HEK293 (cell line): Measurements from ENCODE around the gene PLCG2.

ENCODE experiments used
- GLIS2 ChIP-seq: fragments of 450-650 bp; formaldehyde crosslinking; IDR thresholded peaks from 2 replicates; pipeline ENCODE4 v1.5.1; 2016; ENCODE audit warnings: missing biosample characterization, missing genetic modification characterization
- MZF1 ChIP-seq: fragments of 450-650 bp; formaldehyde crosslinking; IDR thresholded peaks from 2 replicates; pipeline ENCODE4 v1.5.1; 2017; ENCODE audit warnings: missing biosample characterization, missing genetic modification characterization, borderline replicate concordance
- OSR2 ChIP-seq: fragments of 450-650 bp; formaldehyde crosslinking; IDR thresholded peaks from 2 replicates; pipeline ENCODE4 v1.5.1; 2016; ENCODE audit warnings: missing biosample characterization, missing genetic modification characterization
- PBX3 ChIP-seq: sonication (generic); formaldehyde crosslinking; IDR thresholded peaks from 2 replicates; pipeline ENCODE4 v1.8.1; 2022; ENCODE audit warnings: mild to moderate bottlenecking, moderate library complexity, missing genetic modification reagents
- RBAK ChIP-seq: fragments of 450-650 bp; formaldehyde crosslinking; IDR thresholded peaks from 2 replicates; pipeline ENCODE4 v1.5.1; 2016; ENCODE audit warnings: missing biosample characterization, missing genetic modification characterization
- REST ChIP-seq: fragments of 450-650 bp; formaldehyde crosslinking; IDR thresholded peaks from 2 replicates; pipeline ENCODE4 v1.5.1; 2016; ENCODE audit warnings: missing biosample characterization, missing genetic modification characterization
- TRIM28 ChIP-seq: IDR thresholded peaks from 2 replicates; pipeline ENCODE4 v1.6.1; 2011; ENCODE audit warnings: low read length, control low read depth, borderline replicate concordance
- ZBTB44 ChIP-seq: fragments of 450-650 bp; IDR thresholded peaks from 2 replicates; pipeline ENCODE4 v1.5.1; 2018; ENCODE audit warnings: missing biosample characterization, mild to moderate bottlenecking, missing genetic modification characterization
- ZBTB6 ChIP-seq: fragments of 450-650 bp; formaldehyde crosslinking; IDR thresholded peaks from 2 replicates; pipeline ENCODE4 v1.5.1; 2017; ENCODE audit warnings: missing biosample characterization, missing genetic modification characterization
- ZFP37 ChIP-seq: fragments of 450-650 bp; formaldehyde crosslinking; IDR thresholded peaks from 2 replicates; pipeline ENCODE4 v1.5.1; 2016; ENCODE audit warnings: missing biosample characterization, missing genetic modification characterization
- ZNF10 ChIP-seq: fragments of 450-650 bp; formaldehyde crosslinking; IDR thresholded peaks from 2 replicates; pipeline ENCODE4 v1.5.1; 2017; ENCODE audit warnings: missing biosample characterization, missing genetic modification characterization
- ZNF112 ChIP-seq: fragments of 450-650 bp; formaldehyde crosslinking; IDR thresholded peaks from 2 replicates; pipeline ENCODE4 v1.5.0; 2017; ENCODE audit warnings: missing biosample characterization, missing genetic modification characterization
- ZNF2 ChIP-seq: fragments of 450-650 bp; formaldehyde crosslinking; IDR thresholded peaks from 2 replicates; pipeline ENCODE4 v1.5.1; 2016; ENCODE audit warnings: missing biosample characterization, missing genetic modification characterization
- ZNF211 ChIP-seq: fragments of 450-650 bp; formaldehyde crosslinking; IDR thresholded peaks from 2 replicates; pipeline ENCODE4 v1.5.1; 2016; ENCODE audit warnings: low read depth, missing biosample characterization, missing genetic modification characterization
- ZNF324 ChIP-seq: fragments of 450-650 bp; formaldehyde crosslinking; IDR thresholded peaks from 2 replicates; pipeline ENCODE4 v1.5.1; 2016; ENCODE audit warnings: missing biosample characterization, missing genetic modification characterization
- ZNF335 ChIP-seq: fragments of 450-650 bp; formaldehyde crosslinking; conservative IDR thresholded peaks from 2 replicates; pipeline ENCODE4 v1.5.1; 2016; ENCODE audit warnings: missing biosample characterization, missing genetic modification characterization
- ZNF366 ChIP-seq: fragments of 450-650 bp; formaldehyde crosslinking; conservative IDR thresholded peaks from 2 replicates; pipeline ENCODE4 v1.5.1; 2016; ENCODE audit warnings: missing biosample characterization, missing genetic modification characterization
- ZNF394 ChIP-seq: fragments of 450-650 bp; formaldehyde crosslinking; IDR thresholded peaks from 2 replicates; pipeline ENCODE4 v1.5.1; 2016; ENCODE audit warnings: missing biosample characterization, missing genetic modification characterization, mild to moderate bottlenecking, moderate library complexity, borderline replicate concordance
- ZNF426 ChIP-seq: fragments of 450-650 bp; formaldehyde crosslinking; IDR thresholded peaks from 2 replicates; pipeline ENCODE4 v1.5.1; 2017; ENCODE audit warnings: missing biosample characterization, missing genetic modification characterization, mild to moderate bottlenecking, inconsistent platforms, moderate library complexity
- ZNF488 ChIP-seq: fragments of 450-650 bp; formaldehyde crosslinking; IDR thresholded peaks from 2 replicates; pipeline ENCODE4 v1.5.1; 2016; ENCODE audit warnings: missing biosample characterization, missing genetic modification characterization
- ZNF530 ChIP-seq: fragments of 450-650 bp; formaldehyde crosslinking; IDR thresholded peaks from 2 replicates; pipeline ENCODE4 v1.5.1; 2016; ENCODE audit warnings: low read depth, missing biosample characterization, missing genetic modification characterization
- ZNF571 ChIP-seq: fragments of 450-650 bp; formaldehyde crosslinking; IDR thresholded peaks from 2 replicates; pipeline ENCODE4 v1.5.0; 2017; ENCODE audit warnings: missing biosample characterization, missing genetic modification characterization
- ZNF585B ChIP-seq: fragments of 450-650 bp; formaldehyde crosslinking; IDR thresholded peaks from 2 replicates; pipeline ENCODE4 v1.5.1; 2016; ENCODE audit warnings: missing biosample characterization, missing genetic modification characterization
- ZNF621 ChIP-seq: fragments of 450-650 bp; formaldehyde crosslinking; IDR thresholded peaks from 2 replicates; pipeline ENCODE4 v1.5.1; 2017; ENCODE audit warnings: missing biosample characterization, missing genetic modification characterization
- ZNF645 ChIP-seq: fragments of 450-650 bp; formaldehyde crosslinking; IDR thresholded peaks from 2 replicates; pipeline ENCODE4; 2016; ENCODE audit warnings: missing biosample characterization, missing genetic modification characterization
- ZNF677 ChIP-seq: fragments of 450-650 bp; IDR thresholded peaks from 2 replicates; pipeline ENCODE4 v1.5.0; 2018; ENCODE audit warnings: missing biosample characterization, mild to moderate bottlenecking, missing genetic modification characterization, moderate library complexity
- ZNF768 ChIP-seq: fragments of 450-650 bp; formaldehyde crosslinking; IDR thresholded peaks from 2 replicates; pipeline ENCODE4 v1.5.1; 2018; ENCODE audit warnings: missing biosample characterization, mild to moderate bottlenecking, missing genetic modification characterization
- ZNF777 ChIP-seq: fragments of 450-650 bp; formaldehyde crosslinking; IDR thresholded peaks from 2 replicates; pipeline ENCODE4 v1.5.1; 2017; ENCODE audit warnings: missing biosample characterization, missing genetic modification characterization, borderline replicate concordance
- ZNF791 ChIP-seq: fragments of 450-650 bp; formaldehyde crosslinking; IDR thresholded peaks from 2 replicates; pipeline ENCODE4 v1.5.1; 2016; ENCODE audit warnings: missing biosample characterization, missing genetic modification characterization
- ZSCAN23 ChIP-seq: fragments of 450-650 bp; formaldehyde crosslinking; IDR thresholded peaks from 2 replicates; pipeline ENCODE4 v1.5.1; 2016; ENCODE audit warnings: missing biosample characterization, missing genetic modification characterization
- ZXDB ChIP-seq: fragments of 450-650 bp; formaldehyde crosslinking; IDR thresholded peaks from 2 replicates; pipeline ENCODE4 v1.5.1; 2016; ENCODE audit warnings: missing biosample characterization, missing genetic modification characterization

The PLCG2 gene

GRCh38 chr16:81745704-81746558, 33.2 kb upstream of the PLCG2 start (continued):
- no peak for TF ChIP-seq ZNF488
- TF ChIP-seq ZNF768 (tag by site-specific recombination) = no peak
- TF ChIP-seq GLIS2 (tag by site-specific recombination) = peak; percentile 74
- TF ChIP-seq ZNF791 (tag by site-specific recombination) = no peak
- TF ChIP-seq ZNF677 (tag by site-specific recombination) = no peak
- TF ChIP-seq ZNF621 (tag by site-specific recombination) = no peak
- no peak for TF ChIP-seq PBX3 (CRISPR knock-in tag)
- TF ChIP-seq ZNF112 (tag by site-specific recombination) = no peak
- TF ChIP-seq ZNF571 = no peak
- no peak for TF ChIP-seq ZNF10
- TF ChIP-seq MZF1 (tag by site-specific recombination) = no peak
- TF ChIP-seq ZNF530 = no peak
- TF ChIP-seq ZBTB44 (tag by site-specific recombination) = no peak
- 0 out of 2 replicates have a peak, but pooled peaks have one; percentile 32 for TF ChIP-seq ZXDB
- TF ChIP-seq ZNF211 (tag by site-specific recombination) = no peak
- TF ChIP-seq OSR2 (tag by site-specific recombination) = no peak
- TF ChIP-seq REST = no peak
- TF ChIP-seq ZNF426 (tag by site-specific recombination) = no peak
- no peak for TF ChIP-seq TRIM28
- no peak for TF ChIP-seq ZSCAN23 (tag by site-specific recombination)
- TF ChIP-seq ZNF645 (tag by site-specific recombination) = no peak
- TF ChIP-seq ZNF335 = peak; percentile 97
- TF ChIP-seq ZNF324 (tag by site-specific recombination) = no peak
- no peak for TF ChIP-seq ZBTB6 (tag by site-specific recombination)
- no peak for TF ChIP-seq ZNF366 (tag by site-specific recombination)
- no peak for TF ChIP-seq ZFP37 (tag by site-specific recombination)
- no peak for TF ChIP-seq ZNF2 (tag by site-specific recombination)
- no peak for TF ChIP-seq ZNF585B (tag by site-specific recombination)
- no peak for TF ChIP-seq ZNF777 (tag by site-specific recombination)
- TF ChIP-seq RBAK (tag by site-specific recombination) = no peak
- TF ChIP-seq ZNF394 (tag by site-specific recombination) = no peak
